ENCODE measurements around the gene LCNL1. TPM values are rescaled to one million over a fixed set of nuclear protein-coding genes. Genes with fewer than 3 reads are reported as not detected.

The LCNL1 gene
- total RNA-seq, 2 donors from 2014 or later: 1.4 to 2.2 TPM

GRCh38 chr9:136979769-136980587 is 2.8 kb upstream of the LCNL1 start:
- no peak for TF ChIP-seq CTCF (conservative IDR thresholded peaks at IDR 0.05)
- H3K27me3 ChIP-seq (ENCODE audit: control insufficient read depth, insufficient read depth, low read length, poor library complexity, severe bottlenecking): peaks cover 17% of the 10 kb centered on the region
- Mint-ChIP-seq H3K27ac (peak overlapping the region; percentile 77), H3K27me3 (ENCODE audit: insufficient read depth) (peaks cover 5% of the 10 kb centered on the region), H3K9me3 (no peaks in the 10 kb centered on the region), H3K4me1 (peaks cover 11% of the 10 kb centered on the region), H3K36me3 (ENCODE audit: low read depth) (no peaks in the 10 kb centered on the region), H3K4me3 (peak overlapping the region; percentile 24)
- H3K4me1 ChIP-seq (ENCODE audit: control insufficient read depth, insufficient read depth, low read length): peaks cover 3% of the 10 kb centered on the region
- H3K4me3 ChIP-seq (ENCODE audit: low read length): no peak overlapping the region
- WGBS, 2 experiments (ENCODE audit: insufficient coverage in 1 of 2, insufficient read length in 1 of 2): 83 to 94% methylated on average over 17 to 26 of the region's 26 CpGs
- H3K36me3 ChIP-seq (ENCODE audit: control insufficient read depth, insufficient read depth, low read length): no peaks in the 10 kb centered on the region
- peak; percentile 72 for DNase-seq
- no peak overlapping the region for H3K9ac ChIP-seq (ENCODE audit: extremely low read depth, low read length, poor library complexity, severe bottlenecking)
- no peaks in the 10 kb centered on the region for H3K9me3 ChIP-seq (ENCODE audit: control insufficient read depth, low read length)
- no peak overlapping the region for H3K27ac ChIP-seq (ENCODE audit: low read depth, low read length)

- no peaks in the 10 kb centered on the region for H3K36me3 ChIP-seq (ENCODE audit: control insufficient read depth, insufficient read depth, low read length)
- 91 to 96% methylated on average over 9 to 16 of the region's 16 CpGs for WGBS, 2 experiments (ENCODE audit: insufficient coverage in 1 of 2, insufficient read length in 1 of 2)
- no peak for TF ChIP-seq CTCF (conservative IDR thresholded peaks at IDR 0.05)
Measured at GRCh38 chr9:136980669-136981478, 1.9 kb upstream of the LCNL1 start.

GRCh38 chr9:136981588-136982231 is 1.1 kb upstream of the LCNL1 start:
- peaks cover 11% of the 10 kb centered on the region for H3K4me1 Mint-ChIP-seq
- H3K4me3 ChIP-seq (ENCODE audit: low read length): no peak overlapping the region
- peaks cover 11% of the 10 kb centered on the region for H3K27me3 Mint-ChIP-seq (ENCODE audit: insufficient read depth)
- no peak overlapping the region for H3K9ac ChIP-seq (ENCODE audit: extremely low read depth, low read length, poor library complexity, severe bottlenecking)
- H3K27ac ChIP-seq (ENCODE audit: low read depth, low read length): no peak overlapping the region
- 80 to 89% methylated on average over 6 to 17 of the region's 17 CpGs for WGBS, 2 experiments (ENCODE audit: insufficient coverage in 1 of 2, insufficient read length in 1 of 2)
- no peaks in the 10 kb centered on the region for H3K36me3 ChIP-seq (ENCODE audit: control insufficient read depth, insufficient read depth, low read length)
- peaks cover 3% of the 10 kb centered on the region for H3K4me1 ChIP-seq (ENCODE audit: control insufficient read depth, insufficient read depth, low read length)
- no peak overlapping the region for H3K27ac Mint-ChIP-seq
- no peaks in the 10 kb centered on the region for H3K36me3 Mint-ChIP-seq (ENCODE audit: low read depth)
- TF ChIP-seq CTCF (conservative IDR thresholded peaks at IDR 0.05): no peak
- H3K4me3 Mint-ChIP-seq: no peak overlapping the region
- no peak for DNase-seq
- no peaks in the 10 kb centered on the region for H3K9me3 ChIP-seq (ENCODE audit: control insufficient read depth, low read length)
- H3K27me3 ChIP-seq (ENCODE audit: control insufficient read depth, insufficient read depth, low read length, poor library complexity, severe bottlenecking): peaks cover 18% of the 10 kb centered on the region
- no peaks in the 10 kb centered on the region for H3K9me3 Mint-ChIP-seq

More at GRCh38 chr9:136980669-136981478, 1.9 kb upstream of the LCNL1 start:
- H3K27ac Mint-ChIP-seq: peak overlapping the region; percentile 35
- peaks cover 3% of the 10 kb centered on the region for H3K4me1 ChIP-seq (ENCODE audit: control insufficient read depth, insufficient read depth, low read length)
- no peak overlapping the region for H3K4me3 Mint-ChIP-seq
- H3K36me3 Mint-ChIP-seq (ENCODE audit: low read depth): no peaks in the 10 kb centered on the region
- H3K9me3 Mint-ChIP-seq: no peaks in the 10 kb centered on the region
- H3K27me3 ChIP-seq (ENCODE audit: control insufficient read depth, insufficient read depth, low read length, poor library complexity, severe bottlenecking): peaks cover 18% of the 10 kb centered on the region
- H3K4me1 Mint-ChIP-seq: peaks cover 11% of the 10 kb centered on the region
- no peak overlapping the region for H3K4me3 ChIP-seq (ENCODE audit: low read length)
- H3K27ac ChIP-seq (ENCODE audit: low read depth, low read length): no peak overlapping the region
- DNase-seq: no peak
- H3K9ac ChIP-seq (ENCODE audit: extremely low read depth, low read length, poor library complexity, severe bottlenecking): no peak overlapping the region
- H3K9me3 ChIP-seq (ENCODE audit: control insufficient read depth, low read length): no peaks in the 10 kb centered on the region
- H3K27me3 Mint-ChIP-seq (ENCODE audit: insufficient read depth): peaks cover 5% of the 10 kb centered on the region
